NT2/D1 (cell line): ENCODE results near the gene PLA2G4D.

ENCODE experiments used
- DNase-seq: peaks from one replicate; pipeline ENCODE4 v3.0.0-alpha.2; 2011; ENCODE audit warnings: low read depth, low spot score
- H3K27me3 ChIP-seq: 2 replicates; pipeline ENCODE4 v1.6.0; 2011; ENCODE audit warnings: mild to moderate bottlenecking; ENCODE audit not compliant: insufficient read length, insufficient read depth
- H3K36me3 ChIP-seq: 2 replicates; pipeline ENCODE4 v1.6.1; 2011; ENCODE audit warnings: mild to moderate bottlenecking, low read length, mixed read lengths; ENCODE audit not compliant: insufficient read depth, insufficient read length
- H3K4me1 ChIP-seq: 2 replicates; pipeline ENCODE4 v1.5.1; 2011; ENCODE audit not compliant: insufficient read depth, insufficient read length
- H3K4me3 ChIP-seq: 2 replicates; pipeline ENCODE4 v1.5.1; 2011; ENCODE audit warnings: low read depth; ENCODE audit not compliant: insufficient read length
- H3K9ac ChIP-seq: 2 replicates; pipeline ENCODE4 v1.6.0; 2011; ENCODE audit warnings: low read depth; ENCODE audit not compliant: insufficient read length
- H3K9me3 ChIP-seq: 2 replicates; pipeline ENCODE4 v1.5.1; 2011; ENCODE audit warnings: mild to moderate bottlenecking, low read length; ENCODE audit not compliant: insufficient read depth
- SUZ12 ChIP-seq: IDR thresholded peaks from 2 replicates; pipeline ENCODE4 v1.6.1; 2011; ENCODE audit not compliant: insufficient read length, insufficient read depth; ENCODE audit errors: extremely low read depth
- YY1 ChIP-seq: IDR thresholded peaks from 2 replicates; pipeline ENCODE4 v1.6.1; 2011; ENCODE audit not compliant: insufficient read length, insufficient read depth
- ZNF274 ChIP-seq: IDR thresholded peaks from 2 replicates; pipeline ENCODE4 v1.6.1; 2011; ENCODE audit warnings: mild to moderate bottlenecking, low read depth, low read length

Gene PLA2G4D

DNA sequence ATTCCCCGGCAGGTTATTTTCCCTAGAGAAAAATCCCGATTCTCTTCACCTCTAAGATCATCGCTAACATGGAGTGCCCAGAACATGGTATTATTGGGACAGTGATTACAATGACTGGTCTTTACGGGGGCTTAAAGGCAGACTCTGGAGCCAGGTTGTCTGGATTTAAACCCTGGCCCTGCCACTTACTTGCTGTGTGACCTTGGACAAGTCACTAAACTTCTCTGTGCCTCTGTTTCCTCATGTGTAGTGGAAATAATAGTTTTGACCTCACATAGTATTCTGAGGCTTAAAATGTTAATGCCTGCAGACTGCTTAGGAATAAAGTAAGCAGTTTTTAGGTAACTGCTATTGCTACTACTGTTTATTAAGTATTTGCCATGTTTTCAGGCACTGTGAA, 4.4 kb downstream of the PLA2G4D start:
- no peaks in the 10 kb centered on the region for H3K36me3 ChIP-seq
- DNase-seq, result no peak
- H3K4me3 ChIP-seq, result no peak overlapping the region
- H3K9ac ChIP-seq, result no peak overlapping the region
- no peak for TF ChIP-seq ZNF274
- TF ChIP-seq SUZ12, result no peak
- TF ChIP-seq YY1, result no peak
- no peaks in the 10 kb centered on the region for H3K27me3 ChIP-seq
- peaks cover 17% of the 10 kb centered on the region for H3K4me1 ChIP-seq
- H3K9me3 ChIP-seq, result no peaks in the 10 kb centered on the region

DNA sequence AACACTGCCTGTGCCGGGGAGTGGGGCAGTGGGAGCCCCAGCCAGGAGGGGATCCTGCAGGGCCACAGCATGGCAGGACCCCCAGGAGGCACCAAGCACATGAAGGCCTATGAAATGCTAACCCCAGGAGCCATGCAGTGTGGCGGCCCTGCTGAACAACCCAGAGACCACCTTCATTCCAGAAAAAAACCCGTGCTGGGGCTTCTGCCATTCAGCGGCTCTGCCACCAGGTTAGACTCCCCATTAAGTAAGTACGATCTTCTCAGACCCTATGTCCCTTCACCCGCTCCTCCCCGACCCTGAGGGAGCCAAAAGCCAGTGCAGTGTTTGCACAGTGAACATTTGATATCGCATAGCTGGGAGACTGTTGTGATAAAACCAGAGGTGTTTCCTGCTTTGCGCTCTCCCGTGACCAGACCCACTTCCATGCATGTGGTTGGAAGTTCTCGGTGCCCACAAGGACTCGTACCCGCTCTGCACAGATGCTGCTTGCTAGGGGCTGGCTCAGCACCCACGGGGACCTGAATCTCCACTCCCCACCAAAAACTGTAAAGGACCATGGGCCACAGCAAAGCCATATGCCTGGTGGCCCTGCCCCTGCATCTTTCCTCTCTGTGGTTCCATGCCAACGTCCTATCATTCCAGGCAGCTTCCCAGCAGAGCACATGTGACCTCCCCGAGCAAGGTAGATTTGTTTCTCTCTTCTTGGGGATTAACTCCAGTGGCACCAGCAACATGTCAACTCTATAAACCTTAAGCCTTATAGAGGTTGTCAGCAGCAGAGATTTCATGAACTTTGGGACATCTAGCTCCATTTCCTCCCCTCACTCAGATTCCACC, 5.3 kb downstream of the PLA2G4D start:
- H3K4me1 ChIP-seq, result peaks cover 15% of the 10 kb centered on the region
- TF ChIP-seq YY1 (no peak), SUZ12 (no peak), ZNF274 (no peak)
- no peak for DNase-seq
- no peak overlapping the region for H3K9ac ChIP-seq
- H3K36me3 ChIP-seq, result no peaks in the 10 kb centered on the region
- no peaks in the 10 kb centered on the region for H3K27me3 ChIP-seq
- H3K9me3 ChIP-seq, result no peaks in the 10 kb centered on the region
- H3K4me3 ChIP-seq, result no peak overlapping the region

DNA sequence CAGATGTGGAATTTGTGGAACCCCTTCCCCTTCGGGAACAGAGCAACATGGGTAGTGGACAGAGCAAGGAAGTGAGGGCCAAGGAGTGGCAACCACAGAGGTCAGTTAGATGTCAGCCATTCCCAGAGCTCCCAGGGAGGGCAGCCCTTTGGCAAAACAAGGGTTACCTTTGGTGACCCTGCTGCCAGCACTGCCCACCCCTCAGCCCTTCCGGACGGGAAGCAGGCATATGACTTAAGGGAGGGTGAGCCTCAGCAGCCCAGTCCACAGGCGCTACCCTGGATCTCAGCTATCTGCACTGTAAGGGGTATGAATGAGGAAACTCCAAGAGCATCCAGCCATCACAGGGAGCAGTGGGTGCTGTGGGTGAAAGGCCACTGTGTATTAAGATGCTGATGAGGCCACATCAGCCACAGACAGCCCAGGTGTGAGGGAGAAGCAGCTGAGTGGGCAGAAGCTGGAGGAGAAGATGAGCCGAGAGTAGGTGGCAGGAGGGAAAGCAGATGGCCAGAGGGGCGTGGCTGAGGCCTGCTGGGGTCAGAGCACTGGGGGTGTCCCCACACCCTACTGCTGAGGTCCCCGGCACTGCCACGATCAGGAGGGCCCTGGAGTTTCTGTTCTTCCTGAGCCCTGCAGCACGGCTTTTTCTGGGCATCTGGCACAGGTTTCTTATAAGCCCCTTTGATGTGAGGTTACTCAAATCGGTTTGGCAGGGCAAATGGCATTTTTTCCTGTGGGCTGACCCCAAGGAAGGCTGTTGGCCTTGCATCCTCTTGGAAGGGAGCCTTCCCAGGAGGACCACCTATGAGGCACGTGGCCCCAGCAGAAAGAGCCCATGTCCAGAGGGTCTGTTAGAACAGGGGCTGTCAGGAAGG, 6.2 kb downstream of the PLA2G4D start:
- H3K4me3 ChIP-seq, result no peak overlapping the region
- no peak for DNase-seq
- H3K4me1 ChIP-seq, result peaks cover 12% of the 10 kb centered on the region
- no peaks in the 10 kb centered on the region for H3K27me3 ChIP-seq
- H3K9ac ChIP-seq, result no peak overlapping the region
- H3K9me3 ChIP-seq, result no peaks in the 10 kb centered on the region
- H3K36me3 ChIP-seq, result no peaks in the 10 kb centered on the region
- TF ChIP-seq SUZ12 (no peak), YY1 (no peak), ZNF274 (no peak)

DNA sequence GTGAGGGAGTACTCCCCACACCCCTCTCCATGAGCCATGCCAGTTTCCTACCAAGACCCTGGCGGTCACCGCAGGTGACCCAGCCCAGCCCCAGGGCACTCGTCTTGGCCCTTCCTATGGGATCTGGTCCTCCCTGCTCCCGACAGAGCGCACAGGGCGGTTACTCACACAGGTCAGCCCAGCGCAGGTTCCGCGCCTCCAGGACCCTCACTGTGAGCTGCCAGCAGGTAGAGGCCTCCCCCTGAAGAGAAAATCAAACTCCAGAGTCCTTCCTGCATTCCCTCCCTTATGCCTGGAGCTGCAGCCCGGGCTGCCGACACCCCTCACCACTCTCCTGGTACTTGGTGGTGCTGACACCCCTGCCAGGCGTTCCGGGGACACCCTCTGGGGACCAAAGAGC, 6.9 kb downstream of the PLA2G4D start:
- no peak overlapping the region for H3K9ac ChIP-seq
- H3K36me3 ChIP-seq, result no peaks in the 10 kb centered on the region
- H3K4me1 ChIP-seq, result peaks cover 6% of the 10 kb centered on the region
- no peaks in the 10 kb centered on the region for H3K27me3 ChIP-seq
- DNase-seq, result no peak
- H3K9me3 ChIP-seq, result no peaks in the 10 kb centered on the region
- no peak overlapping the region for H3K4me3 ChIP-seq
- TF ChIP-seq ZNF274, result no peak
- no peak for TF ChIP-seq YY1
- TF ChIP-seq SUZ12, result no peak

DNA sequence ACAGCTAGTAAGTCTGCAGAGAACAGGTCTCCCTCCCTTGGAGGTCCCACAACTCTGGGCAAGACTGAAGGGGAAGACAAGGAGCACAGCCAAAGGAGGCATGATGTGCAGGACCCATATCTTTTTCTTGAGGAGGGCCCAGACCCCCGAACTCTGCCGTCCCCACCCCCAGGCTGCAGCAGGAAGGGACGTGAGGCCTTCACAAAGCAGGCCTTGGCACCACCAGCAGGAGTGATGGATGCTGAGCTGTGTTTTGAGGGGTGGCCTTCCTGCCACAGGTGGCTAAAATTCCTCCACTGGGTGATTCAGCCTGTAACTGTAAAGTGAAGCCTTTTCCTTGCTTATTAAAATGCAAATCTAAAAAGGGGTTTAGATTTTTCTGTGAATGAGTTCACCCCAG, 8.6 kb downstream of the PLA2G4D start:
- no peak overlapping the region for H3K9ac ChIP-seq
- no peaks in the 10 kb centered on the region for H3K9me3 ChIP-seq
- H3K4me3 ChIP-seq, result no peak overlapping the region
- H3K36me3 ChIP-seq, result no peaks in the 10 kb centered on the region
- H3K27me3 ChIP-seq, result peaks cover 6% of the 10 kb centered on the region
- TF ChIP-seq SUZ12 (no peak), YY1 (no peak)
- peaks cover 10% of the 10 kb centered on the region for H3K4me1 ChIP-seq
- no peak for DNase-seq

DNA sequence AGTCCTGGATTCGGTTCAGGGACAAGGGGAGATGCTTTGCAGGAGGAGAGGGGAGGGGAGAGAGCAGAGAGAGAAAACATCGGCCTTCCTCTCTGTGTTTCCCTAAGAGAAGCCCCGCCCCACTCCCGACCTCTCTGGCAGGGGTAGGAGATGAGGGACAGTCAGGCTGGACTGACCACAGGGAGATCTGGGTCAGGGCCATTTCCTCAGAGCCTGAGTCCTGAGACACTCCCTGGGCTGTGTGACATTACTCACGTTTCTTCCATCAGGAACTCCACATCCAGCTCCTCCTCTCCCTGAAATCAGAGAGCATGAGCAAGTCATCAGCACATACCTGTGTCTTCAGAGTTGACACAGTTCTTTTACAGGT, 9.1 kb downstream of the PLA2G4D start:
- DNase-seq, result no peak
- TF ChIP-seq YY1 (no peak), SUZ12 (no peak), ZNF274 (no peak)
- Histone ChIP-seq H3K9me3 (no peaks in the 10 kb centered on the region), H3K36me3 (no peaks in the 10 kb centered on the region), H3K27me3 (peaks cover 6% of the 10 kb centered on the region), H3K4me1 (peaks cover 8% of the 10 kb centered on the region), H3K9ac (no peak overlapping the region), H3K4me3 (no peak overlapping the region)

DNA sequence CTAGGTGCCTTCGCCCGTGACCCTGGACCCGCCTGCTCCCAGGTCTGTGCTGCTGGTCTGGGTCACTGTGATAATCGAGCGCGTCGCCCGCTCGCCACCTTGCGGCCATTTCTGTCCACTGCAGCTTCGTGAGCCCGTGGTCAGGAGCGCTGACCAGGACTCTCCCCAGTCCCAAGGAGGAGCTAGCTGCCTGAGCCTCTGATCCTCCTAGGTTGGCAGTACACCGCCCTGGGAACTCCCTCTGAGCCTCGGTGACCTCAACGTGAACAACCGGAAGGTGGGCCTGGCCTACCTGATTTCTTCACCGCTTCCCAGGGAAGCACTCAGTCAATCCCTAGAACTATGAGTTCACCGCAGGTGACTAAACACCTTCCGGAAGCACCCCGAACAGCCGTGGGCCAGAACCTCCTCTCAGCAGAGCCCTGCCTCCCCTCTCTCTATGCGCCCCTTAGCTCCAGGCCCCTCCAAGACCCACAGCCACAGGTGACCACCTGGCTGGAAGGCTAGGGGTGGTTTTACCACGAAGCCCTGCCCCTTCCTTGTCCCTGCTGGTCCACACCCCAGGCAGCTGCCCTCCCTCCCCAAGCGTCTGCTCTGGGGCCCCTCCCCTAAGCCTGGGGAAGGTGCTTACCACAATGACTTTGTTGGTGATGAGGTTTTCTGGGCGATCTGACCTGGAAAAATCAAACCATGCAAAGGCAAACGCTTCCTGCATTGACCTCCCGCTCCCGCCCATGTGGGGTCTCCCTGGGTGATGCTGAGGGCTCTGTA, 9.7 kb downstream of the PLA2G4D start:
- Histone ChIP-seq H3K4me3 (no peak overlapping the region), H3K9ac (no peak overlapping the region)

More for the DNA sequence above, 9.7 kb downstream of the PLA2G4D start:
- TF ChIP-seq YY1, result no peak
- TF ChIP-seq SUZ12, result no peak
- no peak for TF ChIP-seq ZNF274
- Histone ChIP-seq H3K4me1 (peaks cover 8% of the 10 kb centered on the region), H3K27me3 (peaks cover 6% of the 10 kb centered on the region), H3K9me3 (no peaks in the 10 kb centered on the region), H3K36me3 (no peaks in the 10 kb centered on the region)
- DNase-seq, result peak; percentile 33
